GDM1 (cell line): ENCODE results near the gene TMEM81.

Experiments
- DNase-seq: peaks from one replicate; lab custom pipeline; 2025; lab: John Stamatoyannopoulos, UW

TMEM81 gene

DNA sequence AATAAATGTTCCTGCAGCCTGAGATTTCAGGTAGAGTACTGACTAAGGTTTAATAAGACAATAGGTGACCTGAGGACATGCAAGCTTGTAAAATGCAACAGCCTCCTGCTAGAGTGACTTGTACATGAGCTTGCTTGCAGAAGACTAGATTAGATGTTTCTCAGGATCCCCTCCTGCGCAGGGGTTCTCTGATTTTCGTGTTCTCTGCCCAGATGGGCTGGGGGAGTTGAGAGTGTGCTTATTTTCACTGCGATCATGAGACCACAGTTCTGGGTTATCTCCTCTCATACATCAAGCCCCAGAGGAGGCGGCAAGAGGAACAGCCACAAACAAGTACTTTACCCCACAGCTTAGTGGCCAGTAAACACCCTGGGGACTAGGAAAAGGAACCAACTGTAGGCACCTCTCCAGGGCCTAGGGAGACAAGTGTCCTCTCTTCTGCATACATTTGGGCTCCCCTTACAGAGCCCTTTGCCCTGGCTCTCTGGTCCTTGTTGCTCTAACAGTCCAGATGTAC is 8.0 kb downstream of the TMEM81 start:
- no peak for DNase-seq

DNA sequence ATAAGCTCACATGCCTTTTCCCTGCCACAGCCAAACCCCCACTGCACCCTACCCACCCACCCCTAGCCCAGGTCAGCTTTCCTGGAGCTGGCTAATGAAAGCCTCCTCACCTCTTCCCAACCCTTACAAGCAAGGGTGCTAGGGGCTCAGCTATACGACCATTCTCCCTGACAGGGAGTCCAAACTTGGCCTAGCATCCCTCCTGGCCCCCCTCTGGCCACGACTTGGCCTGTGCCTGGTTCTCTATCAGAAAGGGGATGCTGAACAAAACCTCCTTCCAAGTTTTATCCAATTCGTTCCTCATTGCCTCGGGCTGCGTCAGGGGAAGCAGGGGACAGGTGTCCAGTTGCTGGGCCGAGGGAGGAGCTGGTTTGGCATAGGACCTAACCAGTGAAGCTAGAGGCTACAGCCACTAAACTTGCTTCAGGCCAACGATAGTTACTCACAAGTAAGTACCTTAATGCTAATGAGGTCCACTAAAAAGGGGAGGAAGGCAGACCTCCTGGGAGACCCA is 8.6 kb downstream of the TMEM81 start:
- DNase-seq: no peak

- no peak for DNase-seq
Measured at GRCh38 chr1:205074513-205074912, 9.7 kb downstream of the TMEM81 start.

- no peak for DNase-seq
Measured at GRCh38 chr1:205074084-205074483, 10.2 kb downstream of the TMEM81 start.

DNA sequence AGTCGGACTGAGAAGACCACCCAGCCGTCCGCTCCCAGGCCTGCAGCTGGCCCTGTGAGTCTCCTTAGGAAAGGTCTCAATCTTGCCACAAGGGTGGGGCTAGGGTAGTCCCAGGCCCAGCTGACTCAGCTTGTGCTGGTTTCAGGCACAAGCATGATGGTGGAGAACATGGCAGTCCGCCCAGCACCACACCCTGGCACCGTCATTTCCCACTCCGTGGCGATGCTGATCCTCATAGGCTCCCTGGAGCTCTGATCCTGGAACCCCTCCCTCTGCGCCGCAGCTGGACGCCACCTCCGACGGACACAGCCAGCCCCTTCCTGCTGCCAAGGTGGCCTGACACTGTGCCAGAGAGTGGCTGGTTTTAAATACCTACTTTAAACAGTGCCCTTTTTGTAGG is 10.7 kb downstream of the TMEM81 start:
- DNase-seq: no peak

- no peak for DNase-seq
Measured at GRCh38 chr1:205072881-205073280, 11.4 kb downstream of the TMEM81 start.

DNA sequence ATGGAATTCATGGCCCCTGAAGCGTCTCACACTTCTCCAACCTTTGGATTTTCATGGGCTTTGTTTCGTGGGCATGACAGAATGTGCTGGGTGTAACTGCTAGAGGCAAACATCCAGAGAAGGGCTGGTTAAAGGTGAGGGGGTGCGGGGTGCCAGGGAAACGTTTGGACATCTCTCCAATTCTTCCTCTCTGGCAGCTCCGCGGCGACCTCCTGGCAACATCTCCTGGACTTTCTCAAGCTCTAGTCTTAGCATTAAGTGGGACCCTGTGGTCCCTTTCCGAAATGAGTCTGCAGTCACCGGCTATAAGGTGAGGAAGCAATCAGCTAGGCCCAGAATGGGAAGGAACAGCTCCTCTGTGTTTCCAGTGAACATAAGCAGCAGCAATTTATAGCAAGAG is 12.0 kb downstream of the TMEM81 start:
- DNase-seq: no peak

GRCh38 chr1:205071801-205072200 is 12.5 kb downstream of the TMEM81 start:
- no peak for DNase-seq

GRCh38 chr1:205071028-205071409 is 13.2 kb downstream of the TMEM81 start:
- DNase-seq: no peak

- DNase-seq: no peak
Measured at GRCh38 chr1:205069371-205070125, 14.7 kb downstream of the TMEM81 start.

DNA sequence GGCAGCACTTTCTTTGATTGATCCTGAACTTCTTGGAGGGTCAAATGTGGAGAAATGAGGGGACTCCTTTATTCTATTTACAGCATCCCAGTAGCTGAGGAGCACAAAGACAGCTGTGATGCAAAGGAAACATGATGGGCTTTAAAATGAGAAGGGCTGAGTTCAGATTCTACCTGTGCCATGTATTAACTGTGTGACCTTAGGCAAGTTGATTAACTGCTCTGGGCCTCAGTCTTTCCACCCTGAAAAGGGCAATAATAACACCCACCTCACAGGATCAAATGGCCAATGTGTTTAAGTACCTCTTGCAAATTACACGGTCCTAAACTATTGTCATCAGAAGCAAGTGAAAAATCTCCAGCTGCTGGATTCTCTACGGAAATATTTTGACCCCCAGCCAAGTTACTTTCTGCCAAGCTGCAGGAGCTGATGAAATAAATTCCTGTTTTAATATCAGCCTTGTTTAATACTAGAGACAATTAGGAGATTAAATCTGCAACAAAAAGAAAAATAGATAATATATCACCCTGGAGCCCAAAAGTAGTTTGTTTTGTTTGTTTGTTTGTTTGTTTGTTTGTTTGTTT is 15.7 kb downstream of the TMEM81 start:
- DNase-seq: no peak

GRCh38 chr1:205068001-205068400 is 16.3 kb downstream of the TMEM81 start:
- DNase-seq: no peak

DNA sequence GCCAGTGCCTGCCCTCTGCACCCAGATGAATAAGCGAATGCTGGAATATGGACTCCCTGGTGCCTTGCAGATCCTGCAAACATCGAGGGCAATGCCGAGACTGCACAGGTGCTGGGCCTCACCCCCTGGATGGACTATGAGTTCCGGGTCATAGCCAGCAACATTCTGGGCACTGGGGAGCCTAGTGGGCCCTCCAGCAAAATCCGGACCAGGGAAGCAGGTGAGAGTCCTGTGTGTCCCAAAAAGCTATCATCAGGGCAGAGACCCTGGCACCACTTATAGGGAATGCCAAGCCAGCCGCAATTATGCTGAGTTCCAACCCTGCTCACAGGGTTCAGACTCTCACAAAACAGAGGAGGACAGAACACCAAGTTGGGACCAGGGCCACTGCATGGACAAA is 17.2 kb downstream of the TMEM81 start:
- DNase-seq: no peak

DNA sequence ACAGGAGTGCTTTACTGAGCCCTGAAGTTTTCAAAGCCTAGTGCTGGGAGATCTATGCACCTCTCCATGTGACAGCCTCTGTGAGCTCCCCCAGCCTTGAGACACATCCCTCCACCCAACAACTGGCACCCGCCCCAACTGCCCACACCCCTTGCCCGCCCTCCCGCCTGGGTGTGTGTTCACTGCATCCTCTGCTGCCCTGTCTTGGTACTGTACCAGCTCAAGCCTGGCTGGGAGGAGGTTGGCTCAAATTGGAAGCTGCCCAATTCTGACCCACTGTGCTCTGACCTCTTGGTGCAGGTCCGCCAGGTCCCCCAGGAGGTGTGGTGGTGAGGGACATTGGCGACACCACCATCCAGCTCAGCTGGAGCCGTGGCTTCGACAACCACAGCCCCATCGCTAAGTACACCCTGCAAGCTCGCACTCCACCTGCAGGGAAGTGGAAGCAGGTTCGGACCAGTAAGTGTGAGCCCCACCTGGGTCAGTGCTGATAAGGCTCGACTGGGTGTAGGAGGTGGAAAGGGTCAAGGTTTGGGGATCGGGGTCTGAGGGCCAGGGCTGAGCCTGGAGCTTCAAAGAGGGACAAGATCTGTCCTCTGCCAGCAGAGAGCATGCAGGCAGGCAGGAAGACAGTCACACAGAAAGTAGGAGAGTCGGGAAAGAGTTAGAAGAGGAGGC is 18.0 kb downstream of the TMEM81 start:
- DNase-seq: no peak

DNA sequence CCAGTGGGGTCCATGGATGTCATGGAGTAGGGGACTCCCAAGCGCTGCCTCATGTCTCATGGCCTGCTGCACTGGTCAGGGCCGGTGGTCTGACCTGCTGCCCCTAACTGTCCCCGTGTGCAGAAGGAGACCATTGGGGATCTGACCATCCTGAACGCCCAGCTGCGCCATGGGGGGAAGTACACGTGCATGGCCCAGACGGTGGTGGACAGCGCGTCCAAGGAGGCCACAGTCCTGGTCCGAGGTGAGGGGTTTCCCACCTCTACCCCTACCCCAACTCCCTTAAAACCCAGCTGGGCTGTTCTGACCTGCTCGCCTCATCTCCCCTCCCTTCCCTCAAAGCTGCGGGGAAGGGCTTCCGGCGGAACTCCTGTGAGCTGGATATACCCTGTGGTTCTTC is 18.6 kb downstream of the TMEM81 start:
- DNase-seq: no peak

DNA sequence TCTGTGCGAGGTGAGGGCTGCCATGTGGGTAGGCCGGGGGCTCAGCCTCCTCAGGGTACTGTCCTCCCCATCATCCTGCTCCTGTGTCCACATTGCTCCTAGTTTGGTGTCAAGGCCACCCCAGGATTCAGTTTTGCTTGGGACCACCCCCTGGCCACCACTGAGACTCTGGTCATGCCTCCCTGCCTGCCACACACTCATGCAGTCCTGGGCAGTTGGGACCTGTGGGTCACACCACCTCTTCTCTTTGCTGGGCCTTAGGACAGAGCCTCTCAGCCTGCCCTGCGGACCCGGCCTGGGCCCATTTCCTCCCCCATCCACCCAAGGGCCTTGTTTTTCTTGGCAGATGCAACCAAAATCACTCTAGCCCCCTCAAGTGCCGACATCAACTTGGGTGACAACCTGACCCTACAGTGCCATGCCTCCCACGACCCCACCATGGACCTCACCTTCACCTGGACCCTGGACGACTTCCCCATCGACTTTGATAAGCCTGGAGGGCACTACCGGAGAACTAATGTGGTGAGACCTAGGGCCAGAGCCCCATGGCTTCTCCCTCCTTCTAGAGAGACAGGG is 19.4 kb downstream of the TMEM81 start:
- DNase-seq: no peak

DNA sequence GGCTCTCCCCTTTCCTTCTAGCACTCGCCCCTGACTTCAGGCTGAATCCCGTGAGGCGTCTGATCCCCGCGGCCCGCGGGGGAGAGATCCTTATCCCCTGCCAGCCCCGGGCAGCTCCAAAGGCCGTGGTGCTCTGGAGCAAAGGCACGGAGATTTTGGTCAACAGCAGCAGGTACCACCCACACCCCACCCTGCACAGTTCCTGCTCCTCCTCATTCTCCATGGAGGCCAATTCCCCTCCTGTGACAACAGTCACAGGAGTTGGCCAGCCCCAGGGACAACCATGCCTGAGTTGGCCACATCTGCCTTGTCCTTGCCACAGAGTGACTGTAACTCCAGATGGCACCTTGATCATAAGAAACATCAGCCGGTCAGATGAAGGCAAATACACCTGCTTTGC is 20.0 kb downstream of the TMEM81 start:
- DNase-seq: no peak

DNA sequence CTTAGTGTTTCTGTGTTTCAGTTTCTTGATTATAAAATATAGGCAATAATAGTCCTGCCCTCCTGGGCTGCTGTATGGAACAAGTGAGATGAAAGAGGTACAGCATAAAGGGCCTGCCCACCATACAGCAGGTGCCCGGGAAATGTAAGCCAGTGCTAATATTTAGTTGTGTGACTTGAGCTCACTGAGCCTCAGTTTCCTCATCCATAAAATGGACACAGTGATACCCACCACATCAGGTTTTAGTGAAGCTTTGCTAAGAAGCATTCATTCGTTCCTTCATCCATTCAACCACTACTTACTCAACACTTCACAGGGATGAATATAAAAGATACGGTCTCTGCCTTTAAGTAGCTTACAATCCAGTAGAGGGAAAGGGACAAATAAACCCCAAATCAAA is 21.4 kb downstream of the TMEM81 start:
- DNase-seq: no peak

- DNase-seq: no peak
Measured at GRCh38 chr1:205062319-205062718, 21.9 kb downstream of the TMEM81 start.

DNA sequence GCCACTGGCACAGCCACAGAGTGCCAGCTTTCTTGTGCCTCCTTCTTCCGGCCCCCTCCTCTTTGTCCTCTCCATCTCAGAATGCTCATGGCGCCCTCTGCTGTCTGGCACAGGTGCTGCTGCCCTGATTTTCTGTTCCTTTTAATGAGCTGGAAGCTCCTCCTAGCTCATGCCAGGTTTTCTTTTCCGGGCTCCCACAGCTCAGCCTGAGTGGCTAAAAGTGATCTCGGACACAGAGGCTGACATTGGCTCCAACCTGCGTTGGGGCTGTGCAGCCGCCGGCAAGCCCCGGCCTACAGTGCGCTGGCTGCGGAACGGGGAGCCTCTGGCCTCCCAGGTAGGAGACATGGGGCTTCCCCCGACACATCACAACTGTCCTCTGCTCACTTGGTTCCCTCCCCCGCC is 22.6 kb downstream of the TMEM81 start:
- peak; percentile 46 for DNase-seq

DNA sequence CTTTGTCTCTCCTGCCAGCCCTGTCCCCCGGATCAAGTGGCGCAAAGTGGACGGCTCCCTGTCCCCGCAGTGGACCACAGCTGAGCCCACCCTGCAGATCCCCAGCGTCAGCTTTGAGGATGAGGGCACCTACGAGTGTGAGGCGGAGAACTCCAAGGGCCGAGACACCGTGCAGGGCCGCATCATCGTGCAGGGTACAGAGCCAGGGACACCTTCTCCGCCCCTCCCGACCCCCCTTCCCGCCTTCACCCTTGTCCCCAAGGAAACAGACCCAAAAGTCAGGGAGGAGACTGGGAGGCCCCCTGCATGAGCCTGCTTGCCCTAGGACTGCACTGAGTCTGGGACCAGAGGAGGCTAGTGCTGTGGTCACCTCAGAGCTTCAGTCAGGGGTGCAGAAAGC is 23.0 kb downstream of the TMEM81 start:
- DNase-seq: no peak

DNA sequence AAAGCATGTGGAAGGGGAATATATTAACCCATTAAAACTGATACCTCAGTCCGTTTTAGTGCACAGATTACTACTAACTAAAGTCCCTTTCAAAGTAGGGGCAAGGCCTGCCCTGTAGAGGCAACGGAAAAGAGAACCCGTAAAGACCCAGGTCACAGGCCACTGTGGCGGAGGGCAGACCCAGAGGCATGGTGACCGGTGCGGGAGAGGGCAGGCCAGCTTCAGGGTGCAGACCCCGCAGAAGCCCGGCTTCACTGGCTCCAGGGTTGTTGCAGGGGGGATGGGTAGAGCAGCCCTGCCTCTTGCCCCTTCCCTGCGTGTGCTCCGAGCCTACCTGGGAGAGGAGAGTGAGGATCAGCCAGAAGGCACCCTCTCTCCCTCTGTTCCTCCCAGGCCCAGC is 23.5 kb downstream of the TMEM81 start:
- DNase-seq: no peak

DNA sequence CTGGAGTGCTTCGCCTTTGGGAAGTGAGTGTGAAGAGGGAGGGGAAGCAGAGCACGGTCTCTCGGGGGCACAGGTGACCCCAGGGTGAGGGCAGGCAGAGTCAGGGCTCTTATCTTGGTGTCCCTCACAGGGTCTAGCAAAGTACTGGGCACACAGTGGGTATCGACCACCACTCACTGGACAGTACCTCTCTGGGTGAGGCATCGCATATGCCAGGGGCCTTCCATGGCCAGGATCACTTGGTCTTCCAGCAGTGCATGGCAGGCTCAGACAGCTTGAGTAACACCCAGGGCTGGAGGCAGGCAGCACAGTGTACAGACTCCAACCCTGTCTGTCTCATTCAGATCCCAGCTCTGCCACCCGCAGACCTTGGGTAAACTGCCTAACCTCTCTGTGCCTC is 24.6 kb downstream of the TMEM81 start:
- DNase-seq: no peak
